IMR-90 (cell line): ENCODE data around the gene APP.

Experiments used
- CEBPB ChIP-seq: IDR thresholded peaks from 2 replicates; pipeline ENCODE4 v1.6.1; 2012; ENCODE audit warnings: low read depth, low read length, improper control_type of control experiment
- CTCF ChIP-seq: conservative IDR thresholded peaks from 2 replicates; pipeline ENCODE4 v1.5.1; 2012; ENCODE audit warnings: mild to moderate bottlenecking, low read depth, low read length, improper control_type of control experiment
- ELK1 ChIP-seq: fragments of 150-350 bp; IDR thresholded peaks from 2 replicates; pipeline ENCODE4 v1.6.1; 2016; ENCODE audit warnings: low read depth, mild to moderate bottlenecking, low read length, moderate library complexity, borderline replicate concordance
- FOS ChIP-seq: fragments of 150-350 bp; IDR thresholded peaks from 2 replicates; pipeline ENCODE4 v1.6.1; 2016; ENCODE audit warnings: low read depth, low read length
- MAFK ChIP-seq: IDR thresholded peaks from 2 replicates; pipeline ENCODE4 v1.6.1; 2012; ENCODE audit warnings: low read depth, low read length, improper control_type of control experiment
- POLR2A ChIP-seq: IDR thresholded peaks from 2 replicates; pipeline ENCODE4 v1.6.1; 2012; ENCODE audit warnings: mild to moderate bottlenecking, low read depth, low read length
- RFX5 ChIP-seq: IDR thresholded peaks from 2 replicates; pipeline ENCODE4 v1.8.0; 2012; ENCODE audit warnings: low read depth, mild to moderate bottlenecking, low read length, moderate library complexity
- SMC3 ChIP-seq: fragments of 150-350 bp; IDR thresholded peaks from 2 replicates; pipeline ENCODE4 v1.6.1; 2016; ENCODE audit warnings: low read depth, mild to moderate bottlenecking, antibody characterized with exemption, low read length, moderate library complexity

GRCh38 chr21:25913479-25913878 lies 257.1 kb downstream of the APP start:
- TF ChIP-seq CTCF = no peak
- TF ChIP-seq ELK1 = no peak
- TF ChIP-seq FOS = no peak
- no peak for TF ChIP-seq MAFK
- no peak for TF ChIP-seq SMC3
- no peak for TF ChIP-seq CEBPB
- TF ChIP-seq RFX5 = no peak
- no peak for TF ChIP-seq POLR2A
